ENCODE results near the gene TMX4.

Gene TMX4

DNA sequence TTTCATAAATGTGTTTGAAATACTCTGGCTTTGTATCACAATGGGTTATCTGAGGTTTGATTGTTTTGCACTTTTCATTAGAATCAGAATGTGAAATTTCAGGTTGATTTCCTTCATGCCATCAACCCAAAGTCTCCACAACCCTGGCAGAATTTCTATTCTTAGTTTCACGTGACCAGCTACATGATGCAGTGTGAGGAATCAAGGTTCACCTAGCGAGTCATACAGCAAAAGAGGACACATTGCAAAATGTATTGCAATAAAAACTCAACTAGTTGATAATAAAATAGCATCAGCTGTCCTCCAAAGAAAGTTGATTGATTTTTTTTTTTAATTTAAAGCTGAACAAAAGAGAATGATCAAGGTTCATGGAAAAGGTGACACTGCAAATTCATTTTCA lies 81.5 kb downstream of the TMX4 start:
- Mint-ChIP-seq H3K4me3 (no peak overlapping the region), H3K27ac (no peak overlapping the region), H3K27me3 (ENCODE audit: low read depth) (no peaks in the 10 kb centered on the region), H3K9me3 (peaks cover 3% of the 10 kb centered on the region), H3K4me1 (peaks cover 8% of the 10 kb centered on the region), H3K36me3 (ENCODE audit: low read depth) (no peaks in the 10 kb centered on the region)
- TF ChIP-seq, protein P1, sequence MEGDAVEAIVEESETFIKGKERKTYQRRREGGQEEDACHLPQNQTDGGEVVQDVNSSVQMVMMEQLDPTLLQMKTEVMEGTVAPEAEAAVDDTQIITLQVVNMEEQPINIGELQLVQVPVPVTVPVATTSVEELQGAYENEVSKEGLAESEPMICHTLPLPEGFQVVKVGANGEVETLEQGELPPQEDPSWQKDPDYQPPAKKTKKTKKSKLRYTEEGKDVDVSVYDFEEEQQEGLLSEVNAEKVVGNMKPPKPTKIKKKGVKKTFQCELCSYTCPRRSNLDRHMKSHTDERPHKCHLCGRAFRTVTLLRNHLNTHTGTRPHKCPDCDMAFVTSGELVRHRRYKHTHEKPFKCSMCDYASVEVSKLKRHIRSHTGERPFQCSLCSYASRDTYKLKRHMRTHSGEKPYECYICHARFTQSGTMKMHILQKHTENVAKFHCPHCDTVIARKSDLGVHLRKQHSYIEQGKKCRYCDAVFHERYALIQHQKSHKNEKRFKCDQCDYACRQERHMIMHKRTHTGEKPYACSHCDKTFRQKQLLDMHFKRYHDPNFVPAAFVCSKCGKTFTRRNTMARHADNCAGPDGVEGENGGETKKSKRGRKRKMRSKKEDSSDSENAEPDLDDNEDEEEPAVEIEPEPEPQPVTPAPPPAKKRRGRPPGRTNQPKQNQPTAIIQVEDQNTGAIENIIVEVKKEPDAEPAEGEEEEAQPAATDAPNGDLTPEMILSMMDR (IDR thresholded peaks at IDR 0.05; ENCODE audit: unreplicated experiment in 3 of 3) = no peak

DNA sequence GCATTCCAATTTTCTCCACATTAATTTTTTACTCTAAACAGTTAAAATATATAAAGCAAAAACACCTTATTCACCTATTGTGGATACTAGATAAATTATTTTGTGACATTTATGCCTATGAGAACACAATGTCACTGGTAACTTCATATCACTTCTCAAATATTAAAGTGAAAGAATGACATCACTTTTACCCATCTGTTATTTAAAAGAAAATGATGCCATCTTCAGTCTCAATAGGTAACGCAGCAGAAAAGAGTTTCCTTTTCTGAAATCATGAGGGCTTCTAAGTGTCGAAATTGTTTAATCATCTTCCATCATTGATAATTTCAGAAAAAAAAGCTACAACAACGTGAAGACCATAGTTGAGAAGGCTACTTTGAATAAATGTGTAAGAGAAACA lies 82.2 kb downstream of the TMX4 start:
- H3K4me1 Mint-ChIP-seq = peaks cover 8% of the 10 kb centered on the region
- no peaks in the 10 kb centered on the region for H3K27me3 Mint-ChIP-seq (ENCODE audit: low read depth)
- no peaks in the 10 kb centered on the region for H3K9me3 Mint-ChIP-seq
- no peak overlapping the region for H3K27ac Mint-ChIP-seq
- no peaks in the 10 kb centered on the region for H3K36me3 Mint-ChIP-seq (ENCODE audit: low read depth)
- TF ChIP-seq, protein P1 (IDR thresholded peaks at IDR 0.05; ENCODE audit: unreplicated experiment in 3 of 3) = no peak
- no peak overlapping the region for H3K4me3 Mint-ChIP-seq

DNA sequence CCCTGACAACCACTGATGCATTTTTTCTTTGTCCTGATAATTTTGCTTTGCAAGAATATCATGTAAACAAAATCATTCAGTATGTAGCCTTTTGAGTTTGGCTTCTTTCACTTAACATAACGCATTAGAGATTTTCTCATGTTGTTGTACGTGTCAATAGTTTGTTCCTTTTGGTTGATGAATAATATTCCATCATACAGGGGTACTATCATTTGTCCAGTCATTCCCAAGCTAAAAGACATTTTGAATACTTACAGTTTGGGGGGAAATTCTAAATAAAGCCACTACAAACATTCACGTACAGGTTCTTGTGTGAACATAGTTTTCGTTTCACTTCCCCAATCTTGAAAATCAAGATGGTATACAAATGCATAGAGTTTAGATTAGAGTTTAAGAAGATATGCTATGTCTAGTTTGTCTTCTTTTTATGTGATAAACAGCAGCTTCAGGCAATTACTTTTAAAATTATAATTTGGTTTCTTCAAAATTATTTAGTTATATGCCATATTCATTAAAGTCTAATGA lies 84.5 kb downstream of the TMX4 start:
- TF ChIP-seq, protein P1 (IDR thresholded peaks at IDR 0.05; ENCODE audit: unreplicated experiment in 3 of 3) = no peak
- no peaks in the 10 kb centered on the region for H3K27me3 Mint-ChIP-seq (ENCODE audit: low read depth)
- H3K4me1 Mint-ChIP-seq = peaks cover 8% of the 10 kb centered on the region
- H3K4me3 Mint-ChIP-seq = no peak overlapping the region
- no peaks in the 10 kb centered on the region for H3K9me3 Mint-ChIP-seq
- no peaks in the 10 kb centered on the region for H3K36me3 Mint-ChIP-seq (ENCODE audit: low read depth)
- H3K27ac Mint-ChIP-seq = no peak overlapping the region

DNA sequence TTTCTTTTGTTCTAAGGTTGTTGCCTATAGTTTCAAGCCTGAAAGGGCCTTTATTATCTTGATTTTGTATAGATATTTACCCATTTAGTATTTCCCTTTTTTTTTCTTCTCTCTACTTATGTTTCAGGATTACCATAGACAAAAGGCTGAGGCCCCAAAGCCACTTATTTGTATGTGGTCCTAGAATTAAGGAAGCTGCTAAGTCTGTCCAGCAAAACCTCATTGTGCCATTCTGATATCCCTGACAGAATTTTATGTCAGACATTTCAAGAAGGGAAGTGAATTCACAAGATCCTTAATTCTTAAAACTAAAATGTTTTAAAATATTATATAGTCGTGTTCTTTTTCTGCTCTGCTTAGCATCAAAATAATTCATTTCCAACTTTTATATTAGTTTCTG lies 86.2 kb downstream of the TMX4 start:
- Mint-ChIP-seq H3K36me3 (ENCODE audit: low read depth) (no peaks in the 10 kb centered on the region), H3K9me3 (no peaks in the 10 kb centered on the region), H3K4me3 (no peak overlapping the region), H3K27ac (no peak overlapping the region), H3K27me3 (ENCODE audit: low read depth) (no peaks in the 10 kb centered on the region), H3K4me1 (peaks cover 8% of the 10 kb centered on the region)
- TF ChIP-seq, protein P1 (IDR thresholded peaks at IDR 0.05; ENCODE audit: unreplicated experiment in 3 of 3) = no peak

DNA sequence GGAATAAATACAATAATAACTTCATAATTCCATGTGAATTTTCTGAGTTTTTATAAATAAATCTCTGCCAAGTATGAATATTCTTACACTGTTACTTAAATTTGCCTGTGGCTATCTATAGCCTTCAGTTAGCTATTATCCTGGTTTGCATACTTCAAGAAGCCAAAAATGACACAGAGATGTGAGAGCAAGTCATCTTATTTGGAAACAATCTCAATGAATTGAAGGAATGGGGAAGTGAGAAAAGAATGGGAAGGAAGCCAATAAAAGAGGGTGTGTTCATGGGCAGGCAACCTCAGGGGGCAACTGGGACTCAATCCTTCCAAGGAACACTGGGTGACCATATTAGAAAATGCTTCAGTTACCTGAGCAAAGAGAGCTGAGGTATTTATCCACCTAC lies 89.2 kb downstream of the TMX4 start:
- H3K4me1 Mint-ChIP-seq = no peaks in the 10 kb centered on the region

More for the DNA sequence above, 89.2 kb downstream of the TMX4 start:
- Mint-ChIP-seq H3K27ac (no peak overlapping the region), H3K9me3 (no peaks in the 10 kb centered on the region), H3K27me3 (ENCODE audit: low read depth) (no peaks in the 10 kb centered on the region), H3K36me3 (ENCODE audit: low read depth) (no peaks in the 10 kb centered on the region), H3K4me3 (no peak overlapping the region)
- TF ChIP-seq, protein P1 (IDR thresholded peaks at IDR 0.05; ENCODE audit: unreplicated experiment in 3 of 3) = no peak
